HepG2 (cell line): ENCODE measurements around the gene TTC9. TPM values are rescaled to one million over a fixed set of nuclear protein-coding genes. Genes with fewer than 3 reads are reported as not detected.

Source experiments
- ATAC-seq: fragments of 200-7000 bp; cut with Tn5 transposase; 3 replicates; pipeline ENCODE4 v1.9.1; 2020; ENCODE audit warnings: mild to moderate bottlenecking, moderate library complexity
- BruUV-seq: library from RNA; stranded (reverse); fragments of 400-500 nt; replicated peaks from 2 replicates; lab custom pipeline; 2021; lab: Mats Ljungman, UMichigan
- CTCF ChIA-PET: fragments of 300-600 bp; formaldehyde crosslinking; extraction: SDS; loops from one replicate; lab custom pipeline; 2021; ENCODE audit warnings: low total read pairs, inconsistent platforms, low intra/inter-chr PET ratio; lab: Yijun Ruan, JAX
- POLR2A ChIA-PET: fragments of 350-600 bp; sonication (Branson Sonifier 250); formaldehyde crosslinking; loops from one replicate; lab custom pipeline; 2020; ENCODE audit warnings: antibody characterized with exemption, inconsistent platforms; lab: Yijun Ruan, JAX
- DNase-seq: peaks from one replicate; pipeline ENCODE4 v3.0.0-alpha.2; 2015; ENCODE audit warnings: low spot score
- FAIRE-seq: peaks from 3 replicates; lab custom pipeline; 2011; peaks lifted over from hg19 to GRCh38; lab: Jason Lieb, UNC
- H2AFZ ChIP-seq: one replicate; pipeline ENCODE4 v1.6.1; 2011; ENCODE audit warnings: low read length, inconsistent platforms
- H3K27ac ChIP-seq: fragments of 300-600 bp; 3 replicates; pipeline ENCODE4 v1.8.0; 2011; ENCODE audit warnings: mixed run types, mild to moderate bottlenecking, mixed read lengths, low read length, inconsistent platforms; ENCODE audit not compliant: insufficient read depth; ENCODE audit errors: extremely low read length
- H3K27me3 ChIP-seq, 2 experiments: fragments of 200-600 bp in 1 of 2; 2 replicates in 1 of 2; 3 replicates in 1 of 2; pipeline versions ENCODE4 v1.6.0 to v1.8.0; 2011; ENCODE audit warnings: low read length in 2 of 2, mild to moderate bottlenecking in 2 of 2, moderate library complexity in 2 of 2, inconsistent platforms in 1 of 2; ENCODE audit not compliant: insufficient read depth in 2 of 2, control insufficient read depth in 1 of 2
- H3K36me3 ChIP-seq, 2 experiments: fragments of 200-600 bp in 1 of 2; replicated peaks in 1 of 2; 2 replicates in 1 of 2; 3 replicates in 1 of 2; pipeline versions ENCODE4 v1.5.1 to v1.8.0; 2011; ENCODE audit warnings: low read length in 2 of 2, inconsistent platforms in 1 of 2; ENCODE audit not compliant: insufficient read depth in 2 of 2, control insufficient read depth in 1 of 2
- H3K4me1 ChIP-seq: 2 replicates; pipeline ENCODE4 v1.5.1; 2012; ENCODE audit warnings: low read length, inconsistent platforms; ENCODE audit not compliant: insufficient read depth
- H3K4me2 ChIP-seq: 2 replicates; pipeline ENCODE4 v1.6.0; 2011; ENCODE audit warnings: low read depth, low read length, inconsistent platforms
- H3K4me3 ChIP-seq, 3 experiments: fragments of 200-600 bp in 1 of 3; sonication (generic), shearing (Covaris generic) in 1 of 3; replicated peaks in 1 of 3; 2 replicates each; pipeline ENCODE4 v1.5.1; 2011 to 2016; ENCODE audit warnings: low read length in 3 of 3, inconsistent platforms in 2 of 3, low read depth in 2 of 3, mild to moderate bottlenecking in 2 of 3, control low read depth in 1 of 3, mixed read lengths in 1 of 3; ENCODE audit not compliant: insufficient read depth in 1 of 3
- H3K79me2 ChIP-seq: one replicate; pipeline ENCODE4 v1.6.1; 2011; ENCODE audit warnings: low read length, inconsistent platforms; ENCODE audit not compliant: insufficient read depth
- H3K9ac ChIP-seq: 2 replicates; pipeline ENCODE4 v1.6.0; 2011; ENCODE audit warnings: mild to moderate bottlenecking, low read depth, low read length, inconsistent platforms; ENCODE audit not compliant: insufficient read depth
- H3K9me3 ChIP-seq: 2 replicates; pipeline ENCODE4 v1.5.1; 2012; ENCODE audit warnings: mild to moderate bottlenecking, low read length
- H4K20me1 ChIP-seq: 2 replicates; pipeline ENCODE4 v1.6.0; 2011; ENCODE audit warnings: inconsistent platforms, mild to moderate bottlenecking, low read length, moderate library complexity; ENCODE audit not compliant: insufficient read depth
- AGO1 ChIP-seq: fragments of 200-400 bp; formaldehyde crosslinking; IDR thresholded peaks from 2 replicates; pipeline ENCODE4 v1.6.1; 2017; ENCODE audit warnings: mild to moderate bottlenecking, low read depth, low read length, moderate library complexity; ENCODE audit not compliant: poor library complexity, severe bottlenecking
- AHR ChIP-seq: IDR thresholded peaks from 2 replicates; pipeline ENCODE4 v1.6.1; 2018; ENCODE audit warnings: missing genetic modification reagents, missing compliant biosample characterization
- CENPT ChIP-seq: sonication (generic); formaldehyde crosslinking; IDR thresholded peaks from 2 replicates; pipeline ENCODE4 v1.8.0; 2022; ENCODE audit warnings: low read depth, mild to moderate bottlenecking, moderate library complexity, missing genetic modification reagents
- ETV5 ChIP-seq: IDR thresholded peaks from 2 replicates; pipeline ENCODE4 v1.6.1; 2018; ENCODE audit warnings: missing biosample characterization, missing genetic modification reagents, inconsistent platforms, borderline replicate concordance
- FOSL2 ChIP-seq: sonication (generic); formaldehyde crosslinking; IDR thresholded peaks from 2 replicates; pipeline ENCODE4 v1.4.0; 2020; ENCODE audit warnings: missing genetic modification reagents
- FUBP1 ChIP-seq: sonication (generic); formaldehyde crosslinking; IDR thresholded peaks from 2 replicates; pipeline ENCODE4 v1.5.1; 2020; ENCODE audit warnings: missing genetic modification reagents, mild to moderate bottlenecking, borderline replicate concordance
- MYNN ChIP-seq: sonication (generic); formaldehyde crosslinking; IDR thresholded peaks from 2 replicates; pipeline ENCODE4 v1.4.0; 2020; ENCODE audit warnings: mild to moderate bottlenecking, low read depth, missing genetic modification reagents
- PAX8 ChIP-seq: sonication (generic); formaldehyde crosslinking; IDR thresholded peaks from 2 replicates; pipeline ENCODE4 v1.8.0; 2022; ENCODE audit warnings: mild to moderate bottlenecking, missing genetic modification reagents, borderline replicate concordance
- POGZ ChIP-seq: sonication (generic); formaldehyde crosslinking; IDR thresholded peaks from 2 replicates; pipeline ENCODE4 v1.4.0; 2020; ENCODE audit warnings: mild to moderate bottlenecking, missing genetic modification reagents
- RBM39 ChIP-seq: fragments of 200-400 bp; formaldehyde crosslinking; IDR thresholded peaks from one replicate; pipeline ENCODE4 v1.6.1; 2018; ENCODE audit warnings: antibody characterized with exemption, mild to moderate bottlenecking, low read depth, low read length; ENCODE audit not compliant: poor library complexity, severe bottlenecking
- SP5 ChIP-seq: IDR thresholded peaks from 2 replicates; pipeline ENCODE4 v1.6.1; 2016; ENCODE audit warnings: low read depth, borderline replicate concordance
- TBX3 ChIP-seq: fragments of 450-650 bp; IDR thresholded peaks from 2 replicates; pipeline ENCODE4 v1.6.1; 2017; ENCODE audit warnings: antibody characterized with exemption, mild to moderate bottlenecking, inconsistent platforms, borderline replicate concordance
- TEF ChIP-seq: sonication (generic); formaldehyde crosslinking; IDR thresholded peaks from 2 replicates; pipeline ENCODE4 v1.5.0; 2020; ENCODE audit warnings: missing genetic modification reagents
- ZMYM2 ChIP-seq: sonication (generic); formaldehyde crosslinking; IDR thresholded peaks from 2 replicates; pipeline ENCODE4 v1.8.0; 2022; ENCODE audit warnings: mild to moderate bottlenecking, missing genetic modification reagents
- ZNF160 ChIP-seq: sonication (generic); formaldehyde crosslinking; IDR thresholded peaks from 2 replicates; pipeline ENCODE4 v1.8.0; 2022; ENCODE audit warnings: mild to moderate bottlenecking, inconsistent platforms, missing genetic modification reagents
- ZNF256 ChIP-seq: sonication (generic); formaldehyde crosslinking; conservative IDR thresholded peaks from 2 replicates; pipeline ENCODE4 v1.4.0; 2020; ENCODE audit warnings: missing genetic modification reagents
- ZNF510 ChIP-seq: sonication (generic); formaldehyde crosslinking; IDR thresholded peaks from 2 replicates; pipeline ENCODE4 v1.4.0; 2020; ENCODE audit warnings: low read depth, mild to moderate bottlenecking, missing genetic modification reagents
- ZNF574 ChIP-seq: sonication (generic); formaldehyde crosslinking; IDR thresholded peaks from 2 replicates; pipeline ENCODE4 v1.4.0; 2020; ENCODE audit warnings: missing genetic modification reagents
- ZNF607 ChIP-seq: sonication (generic); formaldehyde crosslinking; IDR thresholded peaks from 2 replicates; pipeline ENCODE4 v1.5.1; 2020; ENCODE audit warnings: missing genetic modification reagents, mild to moderate bottlenecking, borderline replicate concordance
- ZZZ3 ChIP-seq: sonication (generic); formaldehyde crosslinking; IDR thresholded peaks from 2 replicates; pipeline ENCODE4 v1.4.0; 2020; ENCODE audit warnings: missing genetic modification reagents, mild to moderate bottlenecking, borderline replicate concordance
- WGBS: methylation state at CpG from one replicate; pipeline ENCODE4 v1.1.6; 2017; ENCODE audit warnings: low lambda C conversion rate; 5-methylcytosine and 5-hydroxymethylcytosine counted together
- in situ Hi-C: cut with HindIII; loops from 2 replicates; pipeline ENCODE4 v1.10.0; 2017; ENCODE audit warnings: low pct_unique_long_range_greater_than_20kb; ENCODE audit not compliant: extremely low pct_ligation_motif_present
- intact Hi-C: fragments of 100-400 bp; cut with micrococcal nuclease; formaldehyde crosslinking; loops from one replicate; pipeline ENCODE4 v1.10.0; 2022; ENCODE audit not compliant: unreplicated experiment
- polyA plus RNA-seq, 8 experiments: library from polyadenylated mRNA; depleted of rRNA in 3 of 8; stranded (reverse) in 7 of 8; unstranded in 1 of 8; fragments of >200 nt; fragmentation: Illumina TruSeq in 4 of 8; extraction: Trizol in 4 of 8; gene quantifications; 2 replicates each; pipeline versions ENCODE4 v1.2.1 to v1.2.3, GENCODE V29; 2011 to 2016; ENCODE audit warnings: low read depth in 4 of 8, missing spikeins in 1 of 8, mixed read lengths in 1 of 8; ENCODE audit not compliant: insufficient read depth in 1 of 8
- total RNA-seq, 5 experiments: library from RNA; depleted of rRNA; stranded (reverse); fragments of >200 nt; fragmentation: Illumina TruSeq; extraction: Trizol; gene quantifications; 2 replicates each; pipeline ENCODE4 v1.2.3, GENCODE V29; 2016; ENCODE audit warnings: low read depth in 1 of 5

The TTC9 gene
- total and polyA plus RNA-seq, 2 of the 13 experiments (the other 11 are each of a cell fraction or from before 2014, with no cell fraction given), result 0.13 to 0.30 TPM

GRCh38 chr14:70692210-70692609 is 50.5 kb downstream of the TTC9 start:
- no peaks in the 10 kb centered on the region for H3K36me3 ChIP-seq
- H3K4me2 ChIP-seq, result no peak overlapping the region
- H4K20me1 ChIP-seq, result no peaks in the 10 kb centered on the region
- in situ Hi-C loops, result no loop called here
- no peak for DNase-seq
- ATAC-seq, result no peak
- no peak overlapping the region for H2AFZ ChIP-seq
- no peaks in the 10 kb centered on the region for H3K9me3 ChIP-seq
- H3K79me2 ChIP-seq, result no peaks in the 10 kb centered on the region
- no TSS peak for BruUV-seq
- no peak for TF ChIP-seq AGO1
- no peak for TF ChIP-seq TEF
- TF ChIP-seq ETV5 (CRISPR knock-in tag), result no peak
- TF ChIP-seq ZNF510 (CRISPR knock-in tag), result no peak
- no peak for TF ChIP-seq ZNF160
- TF ChIP-seq MYNN, result no peak
- no peak for TF ChIP-seq SP5
- TF ChIP-seq CENPT (CRISPR knock-in tag), result no peak
- no peak for TF ChIP-seq ZZZ3 (CRISPR knock-in tag)
- TF ChIP-seq RBM39, result no peak
- no peak for TF ChIP-seq FUBP1 (CRISPR knock-in tag)
- no peak for TF ChIP-seq ZNF574 (CRISPR knock-in tag)
- no peak for TF ChIP-seq AHR (CRISPR knock-in tag)
- no peak for TF ChIP-seq POGZ
- no peak for TF ChIP-seq ZNF607 (CRISPR knock-in tag)
- no peak for TF ChIP-seq ZNF256 (CRISPR knock-in tag)
- TF ChIP-seq TBX3, result no peak
- TF ChIP-seq PAX8 (CRISPR knock-in tag), result no peak
- no peak for TF ChIP-seq FOSL2 (CRISPR knock-in tag)
- TF ChIP-seq ZMYM2 (CRISPR knock-in tag), result no peak
- TF ChIP-seq, all 625 proteins: peak for 0
- WGBS, result 60% methylated on average over 10 of the region's 10 CpGs
- intact Hi-C loops, result no loop called here
- no peak for FAIRE-seq
- H3K27me3 ChIP-seq, result peaks cover 0 to 3% of the 10 kb centered on the region in 2 experiments; a peak in 1 of 5 replicates
- no peak overlapping the region for H3K9ac ChIP-seq
- ChIA-PET POLR2A (no interaction called here), CTCF (no interaction called here)
- no peaks in the 10 kb centered on the region for H3K4me1 ChIP-seq
- no peak overlapping the region for H3K27ac ChIP-seq
- H3K4me3 ChIP-seq, result no peak overlapping the region
